Measurements from ENCODE around the gene MAPKAP1.

Gene MAPKAP1

DNA sequence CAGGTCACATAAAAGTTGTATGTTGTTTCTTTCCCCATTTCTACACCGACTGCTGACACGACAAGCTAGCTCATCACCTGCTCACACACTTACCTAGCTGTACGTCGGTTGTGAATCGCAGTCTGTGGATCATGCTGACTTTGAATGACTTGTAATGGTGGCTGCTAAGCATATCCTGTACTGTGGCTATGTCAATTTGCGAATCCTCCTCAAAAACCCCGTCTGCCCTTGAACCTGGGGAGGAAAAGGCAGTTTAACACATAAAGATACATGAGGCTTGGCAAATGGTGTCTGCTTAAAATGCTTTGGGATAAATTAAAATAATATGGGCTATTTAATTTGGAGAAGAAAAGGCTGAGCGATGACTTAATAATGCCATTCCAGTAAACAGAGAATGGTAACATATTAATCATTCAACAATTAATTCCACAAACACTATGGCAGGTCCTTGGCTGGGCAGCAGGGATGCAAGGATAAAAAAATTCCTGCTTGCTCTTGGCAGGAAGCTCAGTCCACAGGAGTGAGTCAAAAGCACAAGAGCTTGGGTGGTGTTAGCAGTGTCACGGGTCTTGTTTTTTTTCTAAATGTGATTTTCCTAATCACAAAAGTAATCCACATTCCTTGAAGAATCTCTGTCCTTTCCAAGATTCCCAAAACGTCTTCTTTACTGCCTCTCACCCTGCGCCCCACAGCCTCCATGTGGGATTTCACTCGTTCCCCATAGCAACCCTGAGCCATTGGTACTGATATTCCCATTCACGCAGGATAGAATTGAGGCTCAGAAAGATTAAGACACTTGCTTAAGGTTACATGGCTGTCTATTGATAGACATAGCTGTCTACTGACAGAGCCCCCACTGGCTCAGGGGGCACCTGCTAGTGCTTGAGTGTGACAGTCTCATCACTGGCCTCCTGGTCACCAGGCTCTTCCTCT is 222.4 kb downstream of the MAPKAP1 start:
- DNase-seq (ENCODE audit: low read depth), result no peak

DNA sequence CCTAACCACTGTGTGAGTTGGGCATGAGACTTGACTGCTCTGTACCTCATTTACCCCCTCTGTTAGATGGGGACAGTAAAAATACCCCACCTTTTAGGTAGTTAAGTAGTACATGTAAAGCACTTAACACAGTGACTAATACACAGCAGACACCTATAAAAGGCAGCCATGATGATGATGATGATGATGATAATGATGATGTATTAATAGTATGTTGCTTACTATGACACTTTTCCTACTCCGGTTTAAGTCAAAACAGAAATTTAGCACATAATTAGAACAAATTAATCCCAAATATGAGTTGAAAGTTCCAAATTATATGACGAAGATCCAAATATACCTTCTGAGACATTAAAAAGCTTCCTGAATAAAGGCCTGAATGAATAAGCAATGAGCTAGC is 223.3 kb downstream of the MAPKAP1 start:
- no peak for DNase-seq (ENCODE audit: low read depth)

DNA sequence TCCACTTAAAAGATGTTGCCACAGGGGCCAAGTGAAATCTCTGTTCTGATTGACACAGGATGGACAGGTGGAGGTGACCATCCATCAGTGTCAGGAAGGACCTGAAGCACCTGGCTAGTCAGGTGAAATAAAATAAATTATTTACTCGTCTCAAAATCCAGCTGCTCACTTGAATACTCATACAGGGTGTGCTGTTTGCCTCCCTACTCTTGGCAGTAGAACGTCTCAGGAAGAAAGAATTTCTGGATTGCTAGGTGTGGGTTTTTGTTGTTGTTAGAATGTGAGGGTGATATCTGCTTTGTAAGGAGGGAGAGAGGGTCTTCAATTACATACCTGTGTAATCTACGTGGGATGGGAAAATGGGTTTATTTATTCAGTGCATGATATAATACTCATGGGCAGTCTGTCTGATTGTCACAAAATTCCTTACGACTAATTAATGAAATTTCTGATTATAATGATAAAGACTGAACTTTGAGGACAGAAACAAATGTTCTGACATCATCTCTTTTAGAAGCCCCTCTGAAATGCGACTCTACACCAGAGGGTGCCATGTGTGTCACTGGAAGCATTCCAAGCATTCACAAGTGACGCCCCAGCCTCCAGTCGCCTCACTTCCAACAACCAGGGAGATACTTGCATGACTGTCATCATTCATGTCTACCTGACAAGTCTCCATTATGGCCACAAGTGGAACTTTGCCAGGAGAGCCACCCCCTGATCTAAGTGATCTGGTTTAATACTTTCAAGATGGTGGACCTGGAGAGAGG is 227.0 kb downstream of the MAPKAP1 start:
- no peak for DNase-seq (ENCODE audit: low read depth)

DNA sequence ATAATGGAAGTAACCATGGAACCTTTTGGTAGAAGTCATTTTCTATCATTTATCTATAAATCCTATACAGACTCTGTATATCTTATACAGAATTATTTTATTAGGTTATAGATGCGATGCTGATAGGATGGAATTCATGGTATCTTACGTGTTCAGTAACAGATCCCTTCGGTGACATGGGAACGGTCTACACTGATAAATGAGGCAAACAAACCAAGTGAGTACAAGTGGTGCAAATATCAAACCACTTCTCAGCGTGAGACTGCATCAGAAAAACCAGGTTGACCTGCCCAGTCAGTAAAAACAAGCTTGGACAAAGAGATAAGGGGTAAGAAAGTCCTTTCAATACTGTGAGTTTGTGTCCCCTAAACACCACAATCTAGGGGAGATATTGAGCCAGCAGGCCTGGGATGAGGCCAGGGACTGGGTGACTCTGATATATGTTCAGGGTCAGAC is 229.9 kb downstream of the MAPKAP1 start:
- no peak for DNase-seq (ENCODE audit: low read depth)

DNA sequence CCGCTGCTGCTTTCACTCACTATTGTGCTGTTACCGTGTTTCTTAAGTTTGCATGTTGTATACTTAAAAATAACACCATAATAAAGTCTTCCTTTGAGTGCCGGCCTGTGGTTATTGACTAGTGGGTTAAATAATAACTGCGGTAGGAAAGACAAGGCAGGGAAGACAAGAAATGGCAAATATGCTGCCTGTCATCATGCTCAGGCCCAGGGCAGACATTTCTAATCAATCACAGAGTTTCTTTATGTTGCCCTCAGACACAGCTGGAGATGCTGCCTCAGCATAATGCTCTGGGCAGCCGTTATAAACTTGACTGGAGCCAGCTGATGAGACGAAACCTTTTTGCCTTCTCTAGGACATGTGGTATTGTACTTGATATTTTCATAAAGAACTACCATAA is 230.4 kb downstream of the MAPKAP1 start:
- no peak for DNase-seq (ENCODE audit: low read depth)

DNA sequence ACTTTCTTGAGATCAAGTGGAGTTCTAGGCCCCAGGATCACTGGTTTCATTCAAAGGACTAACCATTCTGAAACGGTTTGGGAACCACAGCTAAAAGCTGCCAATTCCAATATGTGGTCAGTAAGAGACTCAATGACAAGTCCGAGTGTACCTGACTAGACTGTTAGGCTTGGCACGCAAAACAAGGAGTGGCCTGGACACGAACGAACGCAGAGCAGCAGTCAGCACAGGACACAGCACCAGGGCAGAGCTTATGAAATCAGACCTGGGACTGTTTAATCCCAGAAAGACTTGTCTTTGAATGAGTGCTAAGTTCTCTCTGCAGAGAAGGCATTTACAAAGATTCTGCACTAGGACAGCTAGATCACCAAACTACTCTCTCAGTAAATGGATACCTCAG is 231.6 kb downstream of the MAPKAP1 start:
- no peak for DNase-seq (ENCODE audit: low read depth)

DNA sequence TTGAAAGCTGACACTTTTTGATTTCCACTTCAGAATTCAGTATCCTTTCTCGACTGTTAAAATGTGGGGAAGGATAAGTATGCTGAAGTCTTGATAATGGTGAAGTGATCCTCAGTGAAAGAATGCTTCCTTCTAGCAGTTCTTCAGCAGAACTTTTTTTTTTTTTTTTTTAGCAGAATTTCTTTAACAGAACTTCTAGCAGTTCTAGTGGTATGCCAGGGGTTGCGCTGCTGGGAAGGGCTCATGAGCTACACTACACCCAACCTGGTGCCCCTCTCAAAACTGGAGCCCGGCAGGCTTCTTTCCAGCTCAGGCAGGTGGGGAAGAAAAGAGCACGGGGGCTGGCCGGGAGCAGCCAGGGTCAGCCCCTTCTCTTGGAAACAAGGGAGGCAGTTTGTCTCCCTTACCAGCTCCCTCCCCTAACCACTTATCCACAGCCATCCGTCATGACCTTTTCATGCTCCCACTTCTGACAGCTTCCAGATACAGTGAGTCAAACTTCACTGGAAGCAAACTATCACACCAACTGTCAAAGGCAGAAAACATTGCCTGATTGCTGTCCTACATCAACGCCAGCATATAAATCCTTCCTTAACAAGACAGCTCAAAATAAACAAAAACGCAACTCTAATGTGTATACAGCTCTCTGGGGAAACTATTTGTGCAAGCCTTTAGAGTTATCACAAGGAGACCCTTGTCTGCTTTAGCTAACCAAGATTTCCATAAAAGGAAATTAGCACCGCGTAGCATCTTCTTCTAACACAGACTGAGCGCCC is 233.9 kb downstream of the MAPKAP1 start:
- no peak for DNase-seq (ENCODE audit: low read depth)

DNA sequence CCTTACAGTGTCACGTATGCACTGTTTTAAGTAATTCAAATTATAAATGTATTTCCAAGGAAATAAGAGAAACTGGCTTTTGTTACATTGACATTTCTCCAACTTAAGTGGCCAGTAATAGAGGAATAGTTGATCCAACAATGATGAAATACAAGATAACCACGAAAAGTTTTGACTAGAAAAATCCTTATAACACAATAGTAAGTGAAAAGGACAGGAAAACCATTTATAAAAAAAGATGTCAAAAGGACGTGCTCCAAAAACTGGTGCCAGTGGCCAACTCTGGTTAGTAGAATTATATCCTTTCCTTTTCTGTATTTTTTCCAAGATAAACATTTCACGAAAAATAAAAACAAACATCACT is 234.5 kb downstream of the MAPKAP1 start:
- no peak for DNase-seq (ENCODE audit: low read depth)

DNA sequence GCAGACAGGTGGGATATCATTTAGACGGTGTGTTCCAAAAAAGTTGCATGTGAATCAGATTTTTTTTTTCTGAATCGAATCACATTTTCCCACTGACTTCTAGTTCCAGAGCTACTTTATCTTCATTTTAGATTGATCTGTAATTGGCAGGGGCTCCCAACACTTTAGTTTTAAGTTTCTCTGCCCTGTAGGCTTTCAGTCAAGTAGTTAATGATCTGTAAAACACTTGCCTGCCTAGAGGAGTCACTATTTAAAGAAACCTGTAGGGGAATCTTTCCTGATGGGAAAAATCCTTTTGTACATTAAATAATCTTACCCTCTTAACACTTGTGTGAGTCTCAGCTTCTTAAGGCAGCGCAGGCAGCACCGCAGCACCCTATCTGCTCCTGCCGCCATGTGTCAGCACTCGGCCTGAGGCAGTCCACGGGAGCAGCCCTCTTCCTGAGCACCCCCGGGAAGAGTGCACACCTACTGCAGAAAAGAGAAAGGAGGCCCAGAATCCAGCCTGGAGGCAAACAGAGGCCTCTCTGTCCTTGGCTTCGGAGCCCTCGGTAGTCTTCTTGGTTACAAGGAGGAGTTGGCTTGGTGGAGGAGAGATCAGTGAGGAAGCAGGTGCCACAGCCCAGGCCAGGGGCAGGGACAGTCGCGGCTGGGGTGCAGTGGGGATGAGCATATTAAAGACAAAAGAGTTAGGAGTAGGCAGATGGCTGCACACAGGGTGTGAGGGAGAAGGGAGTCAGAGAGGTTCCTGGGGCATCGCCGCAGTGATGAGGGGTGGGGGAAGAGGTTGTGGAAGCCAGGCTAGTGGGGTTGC is 236.0 kb downstream of the MAPKAP1 start:
- no peak for DNase-seq (ENCODE audit: low read depth)

DNA sequence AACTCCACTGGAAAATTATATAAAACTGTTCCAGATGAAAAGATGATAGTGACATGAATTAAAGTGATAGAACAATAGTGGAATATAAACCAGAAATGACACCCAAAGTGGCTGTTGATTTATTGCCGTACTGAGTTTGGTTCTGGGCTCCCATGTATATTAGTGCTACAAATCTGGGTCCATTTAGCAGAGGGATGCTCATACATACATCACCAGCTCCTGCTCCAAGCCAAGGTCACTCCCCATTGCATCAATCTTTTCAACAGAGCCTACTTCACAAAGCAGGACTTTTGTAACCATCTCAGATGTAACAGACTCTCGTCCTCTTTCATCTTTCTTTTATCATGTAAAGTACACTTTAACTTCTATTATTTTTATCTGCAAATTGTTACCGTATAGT is 236.8 kb downstream of the MAPKAP1 start:
- DNase-seq (ENCODE audit: low read depth), result no peak

DNA sequence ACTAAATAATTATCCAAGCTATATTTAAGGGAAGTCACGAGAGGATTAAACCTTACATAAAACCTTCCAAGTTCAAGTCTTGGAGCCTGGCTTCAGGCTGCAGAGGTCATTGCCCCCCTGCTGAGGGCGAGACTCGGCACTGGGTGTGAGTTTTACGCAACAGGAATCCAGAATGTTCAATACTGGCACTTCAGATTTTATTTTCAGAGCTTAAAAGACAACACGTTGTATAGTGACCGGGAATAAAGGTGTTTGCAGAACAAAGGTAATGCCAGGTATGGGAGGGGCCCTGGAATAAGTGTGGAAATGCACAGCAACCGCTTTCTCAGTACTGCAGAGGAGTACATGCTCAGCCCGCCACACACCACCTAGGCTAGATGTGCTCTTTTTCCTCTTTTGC is 238.4 kb downstream of the MAPKAP1 start:
- DNase-seq (ENCODE audit: low read depth), result no peak

DNA sequence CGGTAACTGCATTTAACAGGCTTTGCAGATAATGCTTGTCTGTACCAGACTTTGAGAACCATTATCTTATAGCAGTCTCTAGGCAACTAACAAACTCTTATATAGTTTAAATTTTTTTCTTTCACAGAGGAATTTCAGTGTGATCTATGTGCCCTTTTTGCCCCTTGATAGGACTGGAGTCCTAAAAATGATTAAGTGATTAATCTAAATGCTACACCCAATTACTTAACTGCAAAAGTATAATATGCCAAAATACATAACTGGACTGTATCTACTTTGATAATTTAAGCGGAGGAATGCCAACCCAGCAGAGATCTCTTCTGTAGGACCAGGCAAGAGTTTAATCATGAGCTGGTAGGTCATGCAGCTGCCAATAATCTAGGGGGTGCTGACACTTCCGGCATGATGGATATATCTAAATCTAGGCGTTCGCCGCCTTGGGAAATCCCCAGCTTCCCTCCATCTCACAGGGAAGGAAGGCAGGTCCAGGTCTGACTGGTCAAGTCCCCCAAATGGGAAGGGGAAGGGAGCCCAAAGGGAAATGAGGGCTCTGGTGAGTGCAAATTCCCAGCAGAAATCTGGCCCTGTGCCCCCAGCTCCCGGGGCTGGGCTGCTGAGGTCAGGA is 239.8 kb downstream of the MAPKAP1 start:
- DNase-seq (ENCODE audit: low read depth), result no peak

DNA sequence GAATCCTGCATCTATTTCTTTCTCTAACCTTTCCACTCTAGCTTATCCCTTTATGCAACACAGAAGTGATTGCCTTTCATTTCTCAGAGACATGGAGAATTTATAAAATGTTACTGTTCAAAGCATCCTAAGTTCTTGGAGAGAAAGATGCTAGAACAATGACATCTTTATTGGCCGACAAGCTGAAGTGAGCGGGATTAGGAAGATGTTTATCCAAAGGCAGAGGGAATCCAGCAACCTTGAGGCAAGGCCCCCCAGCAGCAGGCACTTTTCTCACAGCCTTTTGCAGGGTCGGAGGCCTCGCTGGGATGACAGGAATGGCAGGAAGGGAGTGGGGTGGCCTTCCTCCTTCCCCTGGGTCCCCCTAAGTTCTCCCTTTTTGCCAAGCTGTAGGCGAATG is 240.6 kb downstream of the MAPKAP1 start:
- no peak for DNase-seq (ENCODE audit: low read depth)

DNA sequence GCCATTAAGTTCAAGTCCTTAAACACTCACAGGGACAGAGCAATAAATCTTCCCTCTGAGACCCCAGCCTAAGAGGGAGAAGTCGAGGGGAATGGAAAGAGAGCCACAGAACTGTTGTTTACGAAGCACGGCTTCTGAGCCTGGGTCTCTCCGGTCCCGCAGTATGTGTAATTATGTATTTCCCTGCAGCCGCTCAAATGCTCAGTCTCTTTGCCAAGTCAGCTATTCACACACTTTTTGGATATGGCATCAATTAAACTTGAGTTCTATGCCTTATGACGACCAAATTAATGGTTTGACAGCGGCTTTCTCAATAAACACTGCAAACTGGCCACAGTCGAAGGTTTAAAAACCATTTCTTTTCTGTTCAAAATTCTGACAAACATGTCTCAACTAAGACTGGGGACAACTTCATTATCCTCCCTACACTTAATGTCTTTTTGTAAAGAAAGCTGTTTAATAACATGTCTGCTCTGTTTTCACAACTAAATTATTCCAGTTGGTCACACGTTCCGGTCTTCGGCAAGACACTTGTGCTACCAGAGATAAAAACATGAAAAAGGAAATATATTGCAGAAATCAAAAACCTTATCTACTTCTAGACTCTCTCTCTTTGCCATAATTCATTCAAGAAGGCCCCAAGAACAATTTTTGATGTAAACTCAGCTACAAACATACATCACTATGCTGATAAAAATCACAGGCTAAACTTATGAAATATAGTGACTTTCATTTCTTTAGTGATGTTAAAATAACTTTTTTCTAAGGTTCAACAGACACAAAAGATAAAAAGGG is 242.2 kb downstream of the MAPKAP1 start:
- no peak for DNase-seq (ENCODE audit: low read depth)

DNA sequence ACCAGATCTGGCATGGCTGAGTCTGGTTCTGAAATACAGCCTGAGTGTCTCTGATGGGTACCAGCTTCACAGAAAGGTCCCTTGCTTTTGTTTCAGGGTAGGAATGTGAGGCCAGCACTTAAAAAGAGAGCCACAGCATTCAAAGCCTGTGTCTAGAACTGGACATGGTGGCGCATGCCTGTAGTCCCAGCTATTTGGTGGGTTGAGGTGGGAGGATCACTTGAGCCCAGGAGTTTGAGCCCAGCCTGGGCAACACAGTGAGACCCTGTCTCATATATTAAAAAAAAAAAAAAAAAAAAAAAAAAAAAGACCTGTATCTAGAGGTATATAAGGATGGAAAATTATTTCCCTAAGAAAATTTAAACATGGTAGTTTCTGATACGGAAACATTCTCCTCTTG is 243.1 kb downstream of the MAPKAP1 start:
- DNase-seq (ENCODE audit: low read depth), result no peak

DNA sequence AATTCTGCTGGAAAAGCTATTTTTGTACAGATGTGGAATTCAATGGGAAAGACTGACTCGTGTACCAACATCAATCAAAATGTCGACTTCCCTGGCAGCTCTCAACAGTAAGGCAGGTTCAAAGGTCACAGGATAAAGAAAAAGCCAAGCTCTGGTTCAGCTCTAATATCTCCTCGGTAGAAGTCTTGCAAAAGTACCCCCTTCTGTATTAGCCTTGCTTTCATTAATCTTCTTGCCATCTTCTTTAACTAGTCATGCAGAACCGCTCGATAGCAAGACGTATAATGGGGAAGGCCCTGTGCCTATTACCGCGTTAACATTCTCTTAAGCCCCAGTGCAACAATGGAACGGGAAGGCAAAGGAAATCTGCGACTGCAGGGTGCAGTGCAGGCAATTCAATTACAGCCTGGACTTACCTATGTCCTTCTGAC is 244.1 kb downstream of the MAPKAP1 start:
- no peak for DNase-seq (ENCODE audit: low read depth)

DNA sequence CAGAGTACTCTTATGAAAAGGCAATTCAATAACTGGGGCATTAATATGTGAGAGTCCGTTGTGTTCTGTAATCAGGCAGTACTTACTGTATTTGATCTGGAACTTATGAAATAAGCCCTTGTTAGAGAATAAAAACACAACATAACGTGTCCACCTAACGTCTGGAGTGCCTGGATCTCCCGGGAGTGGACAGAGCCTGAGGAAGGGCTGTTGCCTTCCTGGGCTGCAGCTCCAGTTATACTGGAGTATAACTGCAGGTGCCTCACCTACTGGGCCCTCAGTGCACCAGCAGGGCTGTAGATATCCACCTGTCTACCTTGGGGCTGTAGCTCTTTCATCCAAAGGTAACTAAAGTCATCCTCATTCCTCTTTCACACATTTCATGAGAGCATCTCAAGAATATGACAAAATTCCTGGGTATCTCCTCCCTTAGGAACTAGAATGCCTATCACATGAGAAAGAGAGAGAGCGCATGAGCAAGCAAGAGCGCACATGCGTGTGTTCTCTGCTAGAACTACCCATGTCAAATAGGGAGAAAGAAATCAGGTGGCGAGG is 245.3 kb downstream of the MAPKAP1 start:
- no peak for DNase-seq (ENCODE audit: low read depth)

DNA sequence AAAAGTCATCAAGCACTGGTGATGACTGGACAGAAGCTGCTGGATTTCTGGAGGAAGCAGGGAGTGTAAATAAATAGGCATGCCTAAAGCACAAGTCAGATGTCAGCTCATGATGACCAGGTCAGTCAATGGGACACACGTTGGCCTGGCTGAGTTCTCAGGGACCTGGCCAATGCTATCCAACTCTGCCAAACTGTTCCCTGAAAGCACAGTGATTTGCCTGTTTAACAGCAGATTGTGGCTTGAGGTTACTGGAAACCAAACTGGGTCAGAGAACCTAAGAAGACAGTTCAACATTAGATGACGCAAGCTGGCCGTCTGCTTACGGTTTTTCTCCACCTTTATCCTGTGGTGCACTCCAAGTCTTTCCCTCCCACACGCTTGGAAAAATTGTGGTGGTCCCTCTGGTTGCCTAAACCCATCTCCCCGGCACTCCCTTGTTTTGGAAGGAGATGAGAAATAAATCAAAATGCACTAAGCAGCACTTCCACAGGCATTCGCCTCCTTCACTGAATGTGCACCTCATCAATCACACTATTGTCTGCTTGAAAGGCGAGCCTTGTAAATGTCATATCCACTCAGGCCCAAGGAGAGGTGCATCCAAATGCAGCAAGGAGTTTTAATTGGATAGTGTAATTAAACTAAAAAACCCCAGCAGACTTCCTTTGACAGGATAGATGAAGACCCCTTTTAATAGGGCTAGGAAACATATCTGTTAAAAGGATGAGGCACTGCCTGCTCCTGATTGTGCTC is 245.9 kb downstream of the MAPKAP1 start:
- no peak for DNase-seq (ENCODE audit: low read depth)

DNA sequence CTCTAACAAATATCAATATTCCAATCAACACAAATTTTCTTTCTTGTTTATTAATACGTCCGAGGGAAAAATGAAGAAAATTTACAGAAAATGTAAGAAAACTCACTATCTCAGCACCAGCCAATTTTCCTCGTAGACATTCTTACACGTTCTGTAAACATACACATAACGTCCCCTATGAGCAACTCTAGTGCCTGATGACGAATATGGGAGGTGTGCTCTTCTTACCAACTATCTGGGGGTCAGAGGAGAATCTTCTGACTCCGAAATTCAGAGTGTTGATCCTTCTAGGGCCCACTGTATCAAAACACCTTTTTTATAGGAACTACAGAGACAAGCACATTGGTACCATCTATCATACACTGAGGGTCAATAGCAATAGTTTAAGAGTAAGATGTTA is 246.7 kb downstream of the MAPKAP1 start:
- DNase-seq (ENCODE audit: low read depth), result no peak

Measured in stimulated activated CD8-positive, alpha-beta memory T cell treated with anti-CD3 and anti-CD28 coated beads, Interleukin-12 subunit alpha, Interleukin-12 subunit beta, amount 100 ng/mL, for 4 hours (primary cell).